Naive thymus-derived CD8-positive, alpha-beta T cell (primary cell): ENCODE results near the gene EDDM13. TPM values are rescaled to one million over a fixed set of nuclear protein-coding genes. Genes with fewer than 3 reads are reported as not detected.
"Not testable (repeated sequence)": the region's sequence is repeated elsewhere in the genome, so short reads cannot be mapped to it uniquely, and the experiment has no call there.

Experiments
- ATAC-seq, 2 donors: fragments of 150-1000 bp; cut with Tn5 transposase in 1 of 2; sonication (Bioruptor Pico), chemical (Tn5 transposase) in 1 of 2; 1 replicate in 1 of 2; 2 replicates in 1 of 2; pipeline ENCODE4 v1.10.0; 2021; ENCODE audit warnings: mild to moderate bottlenecking in 2 of 2, moderate library complexity in 2 of 2
- POLR2A ChIA-PET: fragments of 350-600 bp; sonication (Branson Sonifier 250); formaldehyde crosslinking; loops from one replicate; lab custom pipeline; 2021; ENCODE audit warnings: antibody characterized with exemption; lab: Charles Lee
- DNase-seq, 10 donors: peaks; one replicate each; pipeline versions ENCODE4 v3.0.0 to v3.0.0-alpha.2; 2020 to 2022
- H3K27ac Mint-ChIP-seq, 10 donors: one replicate each; pipeline ENCODE4 v1.8.0; 2020 to 2022; ENCODE audit warnings: mild to moderate bottlenecking in 10 of 10, mixed read lengths in 10 of 10, moderate library complexity in 4 of 10, inconsistent platforms in 1 of 10
- H3K27me3 Mint-ChIP-seq, 5 donors: one replicate each; pipeline ENCODE4 v1.8.0; 2021 to 2022; ENCODE audit warnings: mixed read lengths in 5 of 5
- H3K36me3 Mint-ChIP-seq, 3 donors: one replicate each; pipeline ENCODE4 v1.8.0; 2020 to 2022; ENCODE audit warnings: mixed read lengths in 3 of 3, mild to moderate bottlenecking in 2 of 3, inconsistent platforms in 1 of 3
- H3K4me1 Mint-ChIP-seq, 4 donors: one replicate each; pipeline ENCODE4 v1.8.0; 2021 to 2022; ENCODE audit warnings: mixed read lengths in 4 of 4
- H3K4me3 Mint-ChIP-seq, 10 donors: one replicate each; pipeline ENCODE4 v1.8.0; 2020 to 2022; ENCODE audit warnings: mild to moderate bottlenecking in 10 of 10, mixed read lengths in 10 of 10, moderate library complexity in 6 of 10, inconsistent platforms in 1 of 10
- H3K9me3 Mint-ChIP-seq, 9 donors: one replicate each; pipeline ENCODE4 v1.8.0; 2020 to 2022; ENCODE audit warnings: mixed read lengths in 9 of 9, mild to moderate bottlenecking in 3 of 9, inconsistent platforms in 1 of 9, moderate library complexity in 1 of 9
- polyA plus RNA-seq, 3 donors: library from polyadenylated mRNA; unstranded; fragments of 300-500 nt; fragmentation: Illumina TruSeq; gene quantifications; one replicate each; pipeline ENCODE4 v1.2.3, GENCODE V29; 2021
- total RNA-seq, 8 experiments: library from RNA in 2 of 8; stranded (reverse) in 2 of 8; gene quantifications; one replicate each; pipeline ENCODE4 v1.2.3 and lab custom pipeline; 2021 to 2026

EDDM13 gene
- total and polyA plus RNA-seq, 5 experiments from 2014 or later, result 1.5 to 3.0 TPM; not detected in 3

GRCh38 chr19:56337077-56337476 is 64.5 kb downstream of the EDDM13 start:
- peaks cover 0 to 70% (median 19%) of the 10 kb centered on the region in 9 donors for H3K9me3 Mint-ChIP-seq
- H3K27me3 Mint-ChIP-seq, POLR2A ChIA-PET, H3K4me1 Mint-ChIP-seq, ATAC-seq, H3K27ac Mint-ChIP-seq, DNase-seq, H3K4me3 Mint-ChIP-seq: not testable (repeated sequence)
- H3K36me3 Mint-ChIP-seq, result peaks cover 0 to 33% (median 14%) of the 10 kb centered on the region in 3 donors

DNA sequence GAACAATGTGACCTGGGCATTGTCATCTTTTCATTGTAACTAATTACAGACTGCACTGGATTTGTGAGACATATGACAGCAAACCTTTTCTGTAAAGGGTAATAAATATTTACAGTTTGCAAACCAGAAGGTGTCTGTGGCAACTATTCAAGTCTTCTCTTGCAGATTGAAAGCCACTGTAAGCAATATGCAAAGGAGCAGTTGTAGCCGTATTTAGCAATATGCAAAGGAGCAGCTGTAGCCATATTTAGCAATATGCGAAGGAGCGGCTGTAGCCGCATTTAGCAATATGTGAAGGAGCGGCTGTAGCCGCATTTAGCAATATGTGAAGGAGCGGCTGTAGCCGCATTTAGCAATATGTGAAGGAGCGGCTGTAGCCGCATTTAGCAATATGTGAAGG is 66.5 kb downstream of the EDDM13 start:
- H3K4me1 Mint-ChIP-seq, ATAC-seq, H3K4me3 Mint-ChIP-seq, H3K27ac Mint-ChIP-seq, DNase-seq, POLR2A ChIA-PET: not testable (repeated sequence)
- Mint-ChIP-seq H3K9me3 (peaks cover 0 to 63% (median 17%) of the 10 kb centered on the region in 9 donors), H3K27me3 (peaks cover 7 to 17% (median 11%) of the 10 kb centered on the region in 5 donors), H3K36me3 (peaks cover 5 to 29% (median 27%) of the 10 kb centered on the region in 3 donors)

GRCh38 chr19:56341948-56342347 is 69.4 kb downstream of the EDDM13 start:
- Mint-ChIP-seq H3K9me3 (peaks cover 0 to 47% (median 17%) of the 10 kb centered on the region in 9 donors), H3K27ac (no peak overlapping the region), H3K36me3 (peaks cover 5 to 29% (median 21%) of the 10 kb centered on the region in 3 donors), H3K4me1 (no peaks in the 10 kb centered on the region), H3K4me3 (no peak overlapping the region), H3K27me3 (peaks cover 7 to 17% (median 11%) of the 10 kb centered on the region in 5 donors)
- ATAC-seq (no peak), DNase-seq (no peak)
- POLR2A ChIA-PET, result no interaction called here

- POLR2A ChIA-PET, result no interaction called here
- peaks cover 5 to 12% (median 11%) of the 10 kb centered on the region in 3 donors for H3K36me3 Mint-ChIP-seq
Observed at GRCh38 chr19:56347163-56347778, 74.7 kb downstream of the EDDM13 start.

DNA sequence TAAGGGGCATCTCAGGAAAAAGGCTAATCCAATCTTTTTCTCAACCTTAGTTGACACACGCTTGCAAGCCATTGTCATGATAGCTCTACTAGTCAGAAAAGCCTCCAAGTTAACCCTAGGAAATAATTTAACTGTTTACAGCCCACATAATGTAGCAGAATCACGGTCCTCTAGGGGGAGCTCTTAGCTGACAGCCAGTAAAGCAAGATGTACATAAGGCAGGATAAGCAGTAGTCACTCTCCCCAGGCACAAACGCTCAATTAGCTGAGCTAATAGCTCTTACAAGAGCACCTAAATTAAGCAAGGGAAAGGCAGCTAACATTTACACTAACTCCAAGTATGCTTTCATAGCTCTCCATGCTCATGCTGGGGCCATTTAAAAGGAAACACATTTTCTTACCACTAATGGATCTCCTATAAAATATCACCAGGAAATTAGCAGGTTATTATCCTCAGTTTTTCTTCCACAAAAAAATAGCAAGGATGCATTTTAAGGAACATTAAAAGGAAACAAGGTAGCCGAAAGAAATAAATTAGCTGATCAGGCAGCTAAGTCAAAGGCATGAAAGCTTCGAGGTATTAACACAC is 75.8 kb downstream of the EDDM13 start:
- H3K9me3 Mint-ChIP-seq, result peaks cover 0 to 2% (median 0%) of the 10 kb centered on the region in 9 donors
- peaks cover 0 to under 1% (median 0%) of the 10 kb centered on the region in 3 donors for H3K36me3 Mint-ChIP-seq
- no peaks in the 10 kb centered on the region for H3K27me3 Mint-ChIP-seq
- no peak for ATAC-seq
- H3K4me1 Mint-ChIP-seq, result peaks cover 0 to 2% (median 0%) of the 10 kb centered on the region in 4 donors
- no peak overlapping the region for H3K4me3 Mint-ChIP-seq
- no peak for DNase-seq
- no peak overlapping the region for H3K27ac Mint-ChIP-seq
- POLR2A ChIA-PET, result no interaction called here

More at GRCh38 chr19:56347163-56347778, 74.7 kb downstream of the EDDM13 start:
- ATAC-seq (no peak), DNase-seq (no peak)
- H3K4me3 Mint-ChIP-seq, result no peak overlapping the region
- H3K4me1 Mint-ChIP-seq, result peaks cover 0 to 2% (median 0%) of the 10 kb centered on the region in 4 donors
- peaks cover 6 to 10% (median 7%) of the 10 kb centered on the region in 5 donors for H3K27me3 Mint-ChIP-seq
- H3K9me3 Mint-ChIP-seq, result peaks cover 0 to 11% (median 7%) of the 10 kb centered on the region in 9 donors
- H3K27ac Mint-ChIP-seq, result no peak overlapping the region

DNA sequence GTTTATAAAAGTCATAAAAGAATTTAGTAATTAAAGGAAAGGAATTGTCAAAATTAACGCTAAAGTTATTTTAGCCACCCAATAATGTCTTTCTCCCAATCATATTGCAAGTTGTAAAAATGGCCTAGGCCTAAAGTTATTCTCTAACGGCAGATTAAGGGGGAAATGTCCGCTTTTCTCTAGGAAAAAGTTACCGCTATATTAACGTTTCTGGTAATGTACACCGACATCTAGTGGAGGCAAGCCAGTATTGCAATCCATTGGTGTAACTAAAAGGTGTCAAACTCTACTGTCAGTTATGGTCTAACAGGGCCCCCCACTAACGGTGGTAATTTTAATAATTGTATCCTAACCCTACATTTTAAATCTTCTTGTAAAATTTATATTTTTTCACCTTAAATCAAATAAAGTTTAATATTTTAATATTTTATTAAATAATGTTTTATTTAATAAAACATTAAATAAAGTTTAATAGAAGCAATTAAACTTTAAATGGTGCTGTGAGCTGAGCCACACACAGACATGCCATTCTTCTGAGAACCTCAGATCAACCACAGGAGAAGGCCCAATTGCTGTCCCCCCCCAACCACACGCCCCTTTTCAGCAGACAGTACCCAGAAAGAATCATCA is 78.0 kb downstream of the EDDM13 start:
- H3K27ac Mint-ChIP-seq, result no peak overlapping the region
- peak; percentile 13 to 76 (median 52) for DNase-seq
- H3K36me3 Mint-ChIP-seq, result no peaks in the 10 kb centered on the region
- no peaks in the 10 kb centered on the region for H3K27me3 Mint-ChIP-seq
- H3K4me1 Mint-ChIP-seq, result peaks cover 0 to 2% (median 0%) of the 10 kb centered on the region in 4 donors
- ATAC-seq, result peak; percentile 33 to 46
- H3K9me3 Mint-ChIP-seq, result no peaks in the 10 kb centered on the region
- POLR2A ChIA-PET, result no interaction called here
- no peak overlapping the region for H3K4me3 Mint-ChIP-seq

- Mint-ChIP-seq H3K36me3 (peaks cover 0 to 5% (median 0%) of the 10 kb centered on the region in 3 donors), H3K27ac (no peak overlapping the region), H3K27me3 (no peaks in the 10 kb centered on the region), H3K9me3 (peaks cover 0 to 3% (median 0%) of the 10 kb centered on the region in 9 donors), H3K4me1 (peaks cover 0 to 2% (median 0%) of the 10 kb centered on the region in 4 donors), H3K4me3 (no peak overlapping the region)
- POLR2A ChIA-PET, result no interaction called here
- no peak for DNase-seq
- no peak for ATAC-seq
Observed at GRCh38 chr19:56351208-56351607, 78.7 kb downstream of the EDDM13 start.

GRCh38 chr19:56355517-56355916 is 83.0 kb downstream of the EDDM13 start:
- no peak overlapping the region for H3K27ac Mint-ChIP-seq
- no peak for DNase-seq
- H3K4me1 Mint-ChIP-seq, result no peaks in the 10 kb centered on the region
- no peak for ATAC-seq
- POLR2A ChIA-PET, result no interaction called here
- peaks cover 27 to 44% (median 35%) of the 10 kb centered on the region in 3 donors for H3K36me3 Mint-ChIP-seq
- no peak overlapping the region for H3K4me3 Mint-ChIP-seq
- peaks cover 15 to 35% (median 31%) of the 10 kb centered on the region in 9 donors for H3K9me3 Mint-ChIP-seq
- no peaks in the 10 kb centered on the region for H3K27me3 Mint-ChIP-seq

DNA sequence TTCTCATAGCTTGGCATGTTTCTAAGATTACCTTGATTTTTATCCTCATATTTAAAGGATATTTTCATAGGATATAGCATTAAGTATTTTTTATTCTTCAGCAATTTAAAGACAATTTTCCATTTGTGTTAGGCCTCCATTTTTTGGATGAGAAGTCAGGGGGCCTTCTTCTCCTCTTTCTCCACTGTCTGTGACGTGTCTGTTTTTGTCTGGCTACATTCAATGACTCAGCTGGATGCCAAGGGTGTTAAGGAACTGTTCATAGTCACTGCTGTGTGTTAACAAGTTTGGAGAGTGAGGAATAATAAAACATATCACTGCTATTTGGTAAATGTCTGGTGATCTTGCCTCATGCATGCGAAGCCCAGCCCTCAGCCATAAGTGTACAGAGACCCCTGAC is 84.4 kb downstream of the EDDM13 start:
- no peak overlapping the region for H3K27ac Mint-ChIP-seq
- peaks cover 36 to 53% (median 48%) of the 10 kb centered on the region in 3 donors for H3K36me3 Mint-ChIP-seq
- H3K27me3 Mint-ChIP-seq, result no peaks in the 10 kb centered on the region
- no peaks in the 10 kb centered on the region for H3K4me1 Mint-ChIP-seq
- no peak for ATAC-seq
- no peak for DNase-seq
- H3K9me3 Mint-ChIP-seq, result peaks cover 15 to 49% (median 34%) of the 10 kb centered on the region in 9 donors
- POLR2A ChIA-PET, result no interaction called here
- H3K4me3 Mint-ChIP-seq, result no peak overlapping the region

Other genes with a start within 250 kb of the EDDM13 start
- gene ZNF787, start 151.5 kb upstream of the EDDM13 start, total RNA-seq, result 10 to 100 TPM; 29.3 to 29.4 TPM
- gene ZNF787, start 151.5 kb upstream of the EDDM13 start, polyA plus RNA-seq, result 1 to 10 TPM in 2 of 3 donors, under 1 TPM in 1; 0.49 to 1.9 (median 1.2) TPM
- 10 to 100 TPM; 42.2 to 49.4 TPM for gene ZNF444, start 131.5 kb upstream of the EDDM13 start, total RNA-seq
- 10 to 100 TPM; 12.9 to 26.9 (median 19.2) TPM for gene ZNF444, start 131.5 kb upstream of the EDDM13 start, polyA plus RNA-seq
- not detected for gene GALP, start 96.7 kb upstream of the EDDM13 start, total RNA-seq
- not detected for gene GALP, start 96.7 kb upstream of the EDDM13 start, polyA plus RNA-seq
- not detected for gene ZSCAN5B, start 75.0 kb upstream of the EDDM13 start, total RNA-seq
- not detected for gene ZSCAN5B, start 75.0 kb upstream of the EDDM13 start, polyA plus RNA-seq
- gene ZSCAN5C, start 70.5 kb upstream of the EDDM13 start, total RNA-seq, result not detected
- not detected for gene ZSCAN5C, start 70.5 kb upstream of the EDDM13 start, polyA plus RNA-seq
- gene ZSCAN5A, start 42.1 kb downstream of the EDDM13 start, total RNA-seq, result 10 to 100 TPM; 12.3 to 12.4 TPM
- gene ZSCAN5A, start 42.1 kb downstream of the EDDM13 start, polyA plus RNA-seq, result 1 to 10 TPM; 7.4 to 8.9 (median 7.4) TPM
- 1 to 10 TPM; 5.8 to 7.1 TPM for gene ZNF582, start 120.8 kb downstream of the EDDM13 start, total RNA-seq
- gene ZNF582, start 120.8 kb downstream of the EDDM13 start, polyA plus RNA-seq, result 1 to 10 TPM; 5.6 to 6.8 (median 6.5) TPM
- gene ZNF583, start 131.6 kb downstream of the EDDM13 start, total RNA-seq, result 10 to 100 TPM; 12.1 to 13.5 TPM
- 10 to 100 TPM; 14.0 to 17.3 (median 14.5) TPM for gene ZNF583, start 131.6 kb downstream of the EDDM13 start, polyA plus RNA-seq
- 10 to 100 TPM; 12.1 to 14.7 TPM for gene ZNF667, start 204.6 kb downstream of the EDDM13 start, total RNA-seq
- gene ZNF667, start 204.6 kb downstream of the EDDM13 start, polyA plus RNA-seq, result 1 to 10 TPM; 4.2 to 6.5 (median 4.5) TPM
- gene ZNF471, start 235.1 kb downstream of the EDDM13 start, total RNA-seq, result 10 to 100 TPM; 10.6 to 10.8 TPM
- under 1 TPM in 2 of 3 donors, not detected in 1; 0.61 to 0.89 TPM for gene ZNF471, start 235.1 kb downstream of the EDDM13 start, polyA plus RNA-seq